Ishikawa (cell line): ENCODE measurements around the gene GANAB.
"Not testable (repeated sequence)": the region's sequence is repeated elsewhere in the genome, so short reads cannot be mapped to it uniquely, and the experiment has no call there.

ENCODE experiments used
- CEBPB ChIP-seq: IDR thresholded peaks from 2 replicates; pipeline ENCODE4 v1.6.1; 2012
- EP300 ChIP-seq: IDR thresholded peaks from 2 replicates; pipeline ENCODE4 v1.6.1; 2012; ENCODE audit warnings: borderline replicate concordance

GRCh38 chr11:62585356-62585755, 61.1 kb downstream of the GANAB start:
- not testable (repeated sequence) for TF ChIP-seq EP300, CEBPB
